ENCODE measurements around the gene F11R.
"Not testable (repeated sequence)": the region's sequence is repeated elsewhere in the genome, so short reads cannot be mapped to it uniquely, and the experiment has no call there.

F11R gene

DNA sequence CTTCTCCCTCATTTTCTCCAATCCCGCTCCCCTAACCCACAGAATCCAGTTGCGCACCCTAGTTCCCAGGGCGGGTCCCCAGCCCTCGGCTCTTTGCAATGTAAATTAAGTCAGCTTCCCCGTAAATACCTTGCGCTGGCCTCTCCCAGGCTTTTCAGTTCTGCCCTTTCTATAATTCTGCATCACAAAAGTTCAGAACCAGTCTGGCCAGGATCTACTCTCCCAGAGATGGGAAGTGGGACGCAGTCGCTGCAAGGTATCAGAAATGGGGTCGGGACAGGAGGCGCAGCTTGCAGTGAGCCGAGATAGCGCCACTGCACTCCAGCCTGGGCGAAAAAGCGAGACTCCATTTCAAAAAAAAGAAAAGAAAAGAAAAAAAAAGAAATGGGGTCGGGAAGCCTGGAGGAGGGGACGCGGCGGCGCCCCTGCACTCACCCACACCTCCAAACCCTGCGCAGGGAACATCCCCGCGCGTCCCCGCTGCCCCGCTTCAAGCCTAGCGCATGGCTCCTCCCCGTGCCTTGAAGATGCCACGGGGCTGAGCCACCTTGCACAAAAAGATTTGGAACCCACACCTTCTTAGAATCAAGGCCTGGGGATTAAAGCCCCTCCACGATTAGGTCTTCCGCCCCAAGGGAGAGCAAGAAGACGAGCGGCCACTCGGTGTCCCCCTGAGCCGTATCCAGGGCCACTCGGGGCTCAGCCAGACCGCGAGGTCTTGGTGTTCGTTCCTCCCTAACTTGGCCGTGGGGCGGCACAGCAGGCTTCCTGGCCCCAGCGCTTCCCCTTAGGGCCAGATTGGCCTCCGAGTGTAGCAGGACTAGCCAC lies 39.2 kb downstream of the F11R start:
- FAIRE-seq (no peak), DNase-seq (ENCODE audit: extremely low spot score, insufficient read length, low read depth) (no peak)

DNA sequence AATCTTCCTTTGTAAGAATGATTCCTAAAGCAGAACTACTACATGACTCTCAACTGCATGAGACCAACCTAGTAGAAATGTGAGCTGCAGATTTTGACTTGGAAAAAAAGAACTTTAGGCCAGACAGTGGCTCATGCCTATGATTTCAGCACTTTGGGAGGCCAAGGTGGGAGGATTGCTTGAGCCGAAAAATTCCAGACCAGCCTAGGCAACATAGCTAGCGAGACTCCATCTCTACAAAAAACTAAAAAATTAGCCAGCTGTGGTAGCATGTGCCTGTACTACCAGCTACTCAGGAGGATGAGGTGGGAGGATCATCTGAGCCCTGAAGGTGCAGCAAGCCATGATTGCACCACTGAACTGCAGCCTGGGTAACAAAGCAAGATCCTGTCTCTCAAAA lies 41.7 kb downstream of the F11R start:
- DNase-seq (ENCODE audit: extremely low spot score, insufficient read length, low read depth) (no peak), FAIRE-seq (no peak)

DNA sequence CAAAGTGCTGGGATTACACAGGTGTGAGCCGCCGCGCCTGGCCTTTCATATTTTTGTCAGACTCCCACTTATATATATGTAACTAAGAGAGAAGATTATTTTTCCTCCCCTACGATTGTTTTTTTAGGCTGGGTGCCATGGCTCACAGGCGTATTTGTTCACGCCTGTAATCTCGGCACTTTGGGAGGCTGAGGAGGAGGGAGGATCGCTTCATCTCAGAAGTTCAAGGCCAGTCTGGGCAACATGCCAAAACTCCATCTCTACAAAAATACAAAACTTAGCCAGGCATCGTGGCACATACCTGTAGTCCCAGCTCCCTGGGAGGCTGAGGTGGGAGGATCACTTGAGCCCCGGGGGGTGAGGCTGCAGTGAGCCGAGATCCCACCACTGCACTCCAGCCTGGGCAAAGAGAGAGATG lies 42.4 kb downstream of the F11R start:
- DNase-seq (ENCODE audit: extremely low spot score, insufficient read length, low read depth) (no peak), FAIRE-seq (no peak)

DNA sequence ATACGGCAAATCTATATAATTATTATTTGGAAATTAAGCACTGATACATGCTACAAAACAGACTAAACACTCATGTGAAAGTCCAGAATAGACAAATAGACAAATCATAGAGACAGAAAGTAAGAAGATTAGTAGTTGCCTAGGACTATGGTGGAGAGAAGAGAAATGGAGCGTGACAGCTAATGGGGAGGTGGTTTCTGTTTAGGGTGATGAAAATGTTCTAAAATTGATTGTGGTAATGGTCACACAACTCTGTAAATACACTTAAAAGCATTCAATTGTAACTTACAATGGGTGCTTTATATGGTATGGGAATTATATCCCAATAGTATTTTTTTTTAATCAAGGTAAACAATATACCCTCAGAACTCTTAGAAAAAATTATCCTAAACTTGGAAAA lies 45.9 kb downstream of the F11R start:
- DNase-seq (ENCODE audit: extremely low spot score, insufficient read length, low read depth) (no peak), FAIRE-seq (peak; percentile 48)

DNA sequence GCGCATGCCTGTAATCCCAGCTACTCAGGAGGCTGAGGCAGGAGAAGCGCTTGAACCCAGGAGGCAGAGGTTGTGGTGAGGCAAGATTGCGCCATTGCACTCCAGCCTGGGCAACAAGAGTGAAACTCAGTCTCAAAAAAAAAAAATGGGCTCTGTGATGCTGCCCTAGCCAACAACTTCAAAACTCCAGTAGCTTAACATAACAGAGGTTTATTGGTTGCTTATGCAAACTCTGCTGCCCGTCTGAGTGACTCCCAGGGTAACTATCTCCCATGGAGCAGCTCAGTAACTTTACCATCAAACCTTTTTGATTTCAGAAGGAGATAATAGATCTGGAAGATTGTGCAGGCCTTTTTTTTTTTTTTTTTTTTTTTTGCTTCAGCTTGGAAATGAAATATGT lies 47.5 kb downstream of the F11R start:
- DNase-seq (ENCODE audit: extremely low spot score, insufficient read length, low read depth) (no peak), FAIRE-seq (no peak)

DNA sequence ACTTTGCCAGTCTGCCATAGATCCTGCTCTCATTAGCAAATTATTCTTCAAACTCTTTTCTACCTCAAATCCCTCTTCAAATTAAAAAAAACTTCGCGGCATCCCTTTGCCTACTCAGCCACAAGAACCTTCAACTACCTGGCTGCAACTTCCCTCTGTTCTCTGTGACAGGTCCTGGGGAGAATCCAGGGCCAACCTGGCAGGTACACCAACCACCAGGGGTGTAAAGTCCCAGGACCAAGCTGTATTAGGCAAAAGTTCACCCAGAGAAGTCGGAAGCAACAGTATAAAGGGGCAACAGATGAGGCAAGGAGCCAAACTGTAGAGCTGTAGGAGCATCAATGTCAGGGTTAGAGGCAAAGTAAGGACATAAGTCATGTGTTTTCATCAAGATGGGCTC lies 48.0 kb downstream of the F11R start:
- no peak for FAIRE-seq

DNA sequence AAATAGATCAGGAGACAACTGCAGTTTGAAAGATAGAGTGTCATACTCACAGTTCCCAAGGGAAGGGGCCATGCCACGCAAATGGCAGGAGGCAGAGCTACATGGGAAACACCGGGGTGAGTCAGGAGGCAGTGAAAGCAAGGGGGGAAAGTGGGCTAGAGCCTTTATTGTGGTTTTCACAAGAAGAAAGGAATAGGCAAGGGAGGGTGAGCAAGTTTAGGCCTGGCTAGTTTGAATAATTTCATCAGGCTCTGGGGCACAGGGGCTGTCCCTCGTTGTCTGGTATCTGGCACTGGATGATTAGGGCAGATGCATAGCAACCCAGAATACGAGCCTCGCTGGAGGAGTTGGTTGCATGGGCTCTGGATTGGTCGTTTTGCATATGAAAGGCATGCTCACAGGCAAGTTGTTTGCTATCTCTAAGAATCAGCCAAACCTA lies 49.3 kb downstream of the F11R start:
- FAIRE-seq, result no peak
- DNase-seq (ENCODE audit: extremely low spot score, insufficient read length, low read depth), result no peak

More for the DNA sequence above, 48.0 kb downstream of the F11R start:
- DNase-seq (ENCODE audit: extremely low spot score, insufficient read length, low read depth), result no peak

DNA sequence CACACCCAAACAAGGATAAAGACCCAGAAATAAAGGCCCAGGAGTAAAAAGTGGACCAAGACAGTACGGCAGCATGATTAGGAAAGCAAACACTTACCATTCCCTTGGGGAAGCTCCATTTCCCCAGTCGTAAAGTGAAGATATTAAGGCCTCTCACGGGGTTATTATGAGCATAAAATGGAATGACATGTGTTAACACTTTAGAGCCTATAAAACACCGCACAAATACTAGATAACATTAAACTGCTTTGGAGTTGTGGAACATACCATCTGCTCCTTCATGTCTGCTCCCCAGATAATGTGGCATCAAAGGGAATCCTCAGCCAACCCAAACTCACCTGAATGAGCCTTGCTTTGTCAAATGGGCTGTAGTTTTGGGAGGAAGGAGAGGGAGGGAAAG lies 57.4 kb downstream of the F11R start:
- FAIRE-seq (no peak), DNase-seq (ENCODE audit: extremely low spot score, insufficient read length, low read depth) (no peak)

DNA sequence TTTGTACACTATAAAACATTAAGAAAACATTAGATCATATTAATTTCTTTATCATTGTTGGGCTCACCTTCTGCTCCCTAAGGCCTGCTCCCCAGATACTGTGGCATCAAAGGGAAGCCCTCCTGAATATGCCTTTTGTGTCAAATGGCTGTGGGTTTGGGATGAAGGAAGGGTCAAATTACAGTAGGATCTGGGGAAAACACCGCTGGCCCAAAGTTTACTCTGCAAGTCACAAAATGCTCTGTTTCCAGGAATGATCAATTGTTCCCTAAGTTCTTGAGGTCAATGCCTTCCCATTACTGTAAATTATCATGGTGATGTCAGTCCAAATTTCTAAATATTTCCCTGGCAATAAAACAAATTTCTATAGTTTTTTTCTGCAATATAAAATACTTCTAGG lies 59.5 kb downstream of the F11R start:
- no peak for FAIRE-seq

DNA sequence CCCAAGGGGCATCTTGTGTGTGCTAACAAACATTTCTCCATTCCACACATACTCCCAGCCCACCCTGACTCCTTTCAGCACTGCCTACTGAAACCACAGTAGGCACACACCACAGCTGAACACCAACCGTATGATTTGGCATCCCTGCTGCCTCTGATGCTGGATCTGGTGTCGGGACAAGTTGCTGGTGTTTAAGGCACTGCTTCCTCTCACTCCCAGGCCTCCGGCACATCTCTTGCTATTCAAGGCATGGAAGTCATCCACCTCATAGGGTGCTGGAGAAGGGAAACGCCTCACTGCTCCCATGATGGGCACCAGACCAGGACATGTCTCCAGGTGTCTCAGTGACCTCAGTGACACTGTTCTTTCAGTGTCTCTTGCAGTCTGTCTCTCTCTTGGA lies 64.0 kb downstream of the F11R start:
- FAIRE-seq (peak; percentile 41), DNase-seq (ENCODE audit: extremely low spot score, insufficient read length, low read depth) (no peak)

More for the DNA sequence above, 59.5 kb downstream of the F11R start:
- no peak for DNase-seq (ENCODE audit: extremely low spot score, insufficient read length, low read depth)

DNA sequence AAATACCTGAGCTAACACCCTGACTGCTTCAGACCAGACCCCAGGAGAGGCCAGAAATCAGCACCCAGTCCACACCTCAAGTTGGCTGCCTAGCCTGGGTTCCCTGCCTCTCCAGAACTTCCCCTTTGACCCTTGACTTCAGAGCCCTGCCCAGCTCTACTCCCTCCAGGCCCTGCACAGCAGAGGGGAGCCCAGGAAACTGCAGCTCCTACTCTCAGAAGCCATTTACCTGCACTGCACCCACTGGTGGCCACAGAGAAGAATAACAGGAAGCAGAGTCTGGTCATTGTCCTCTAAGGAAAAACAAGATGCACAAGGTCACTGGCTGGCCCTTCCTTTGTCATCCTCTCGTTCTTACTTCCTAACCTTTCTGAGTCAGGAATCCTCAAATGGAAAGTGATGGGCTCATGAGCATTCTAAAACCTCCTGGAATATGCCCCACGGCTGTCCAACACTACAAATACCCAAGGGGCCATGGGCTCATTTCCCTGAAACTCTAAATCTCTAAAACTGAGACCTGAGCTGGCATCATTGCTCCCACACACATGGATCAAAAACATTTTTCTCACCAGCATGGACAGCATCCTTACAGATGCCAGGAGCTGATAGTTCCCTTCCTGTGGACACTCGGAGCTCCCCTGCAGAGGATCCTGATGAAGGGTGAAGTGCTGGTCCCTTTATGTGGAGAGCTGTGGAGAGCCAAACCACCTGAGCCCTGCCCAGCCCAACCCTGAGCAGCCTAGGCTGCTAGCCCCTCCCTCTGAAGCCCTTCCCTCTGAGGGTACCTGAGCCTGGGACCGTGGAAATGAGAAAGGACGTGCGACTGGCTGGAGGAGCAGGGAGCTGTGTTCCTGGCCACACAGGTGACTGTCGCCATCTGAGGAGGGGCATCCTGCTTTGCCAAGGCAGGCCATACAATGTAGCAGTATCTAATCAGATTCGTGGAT lies 66.5 kb downstream of the F11R start, which contains the start of gene ITLN2:
ITLN2 (minus strand) TSS at position 652 of the 947 bp plus-strand sequence; CDS start at position 584, 68 bp downstream.
- peak; percentile 64 for DNase-seq (ENCODE audit: extremely low spot score, insufficient read length, low read depth)
- FAIRE-seq, result peak; percentile 79

DNA sequence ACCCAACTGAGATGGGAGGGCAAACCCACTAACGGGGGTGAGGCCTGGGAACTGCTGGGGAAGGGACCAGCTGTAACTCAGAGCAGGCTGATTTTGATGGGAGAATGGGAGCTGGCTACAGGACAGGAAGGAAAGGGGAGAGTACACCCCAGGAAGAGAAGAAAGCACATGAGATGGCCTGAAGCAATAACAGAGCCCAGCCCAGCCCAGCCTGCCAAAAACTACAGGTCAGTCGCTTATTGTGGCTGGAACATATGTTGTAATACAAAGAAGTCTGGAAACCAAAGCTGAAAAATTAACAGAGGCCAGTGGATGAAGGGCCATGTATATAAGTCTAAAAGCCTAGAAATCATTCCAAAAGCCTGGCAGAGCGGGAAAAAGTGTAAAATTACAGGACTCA lies 67.9 kb downstream of the F11R start:
- DNase-seq (ENCODE audit: extremely low spot score, insufficient read length, low read depth) (no peak), FAIRE-seq (no peak)

DNA sequence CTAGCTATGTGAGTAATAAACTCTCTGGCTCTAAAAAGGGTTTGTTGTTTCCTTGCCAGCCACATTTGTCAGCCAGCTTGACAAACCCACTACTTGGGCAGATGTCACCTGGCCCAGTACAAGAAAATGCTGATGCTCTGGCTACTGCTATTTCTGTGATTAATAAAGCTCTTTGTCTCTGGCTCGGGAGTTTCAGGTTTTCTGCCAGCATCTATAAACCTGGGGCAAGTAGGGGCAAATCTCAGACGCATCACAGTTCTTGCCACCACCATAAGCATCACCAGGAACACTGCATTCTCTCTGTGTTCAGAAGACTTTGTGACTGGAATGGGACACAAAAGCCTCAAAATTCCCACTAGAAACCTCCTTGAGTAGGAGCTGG lies 68.8 kb downstream of the F11R start:
- no peak for DNase-seq (ENCODE audit: extremely low spot score, insufficient read length, low read depth)
- FAIRE-seq, result no peak

DNA sequence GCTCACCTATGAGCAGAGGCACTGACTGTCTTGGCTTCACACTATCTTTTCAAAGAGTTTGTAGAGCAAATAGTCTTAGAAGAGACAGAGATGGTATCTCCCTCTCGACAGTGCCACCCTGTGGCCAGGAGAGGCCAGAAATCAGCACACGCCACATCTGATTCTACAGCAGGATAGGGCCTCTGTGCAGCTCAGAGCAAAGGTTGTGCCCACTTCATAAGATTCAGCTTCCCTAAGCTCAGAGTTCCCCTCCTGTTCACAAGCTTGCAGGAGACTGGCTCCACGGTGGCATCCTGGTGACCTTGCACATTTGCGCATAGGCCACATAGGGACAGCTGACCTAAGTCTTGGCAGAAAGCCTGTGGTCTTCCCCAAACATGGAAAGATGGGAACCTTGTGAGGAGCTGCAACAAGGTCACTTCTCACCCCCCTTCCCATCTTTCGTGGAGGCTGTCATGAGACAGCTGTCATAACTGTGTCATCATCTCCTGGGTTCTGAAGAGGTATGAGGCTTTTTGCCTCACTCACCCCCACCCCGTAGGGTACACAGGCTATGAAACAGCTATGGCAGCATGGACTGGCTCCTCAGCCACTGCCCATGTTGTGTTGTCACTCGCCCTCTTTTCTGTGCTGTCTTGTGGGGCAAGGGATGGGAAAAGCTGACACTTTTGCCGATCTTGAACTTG lies 69.4 kb downstream of the F11R start:
- FAIRE-seq, result peak; percentile 80

DNA sequence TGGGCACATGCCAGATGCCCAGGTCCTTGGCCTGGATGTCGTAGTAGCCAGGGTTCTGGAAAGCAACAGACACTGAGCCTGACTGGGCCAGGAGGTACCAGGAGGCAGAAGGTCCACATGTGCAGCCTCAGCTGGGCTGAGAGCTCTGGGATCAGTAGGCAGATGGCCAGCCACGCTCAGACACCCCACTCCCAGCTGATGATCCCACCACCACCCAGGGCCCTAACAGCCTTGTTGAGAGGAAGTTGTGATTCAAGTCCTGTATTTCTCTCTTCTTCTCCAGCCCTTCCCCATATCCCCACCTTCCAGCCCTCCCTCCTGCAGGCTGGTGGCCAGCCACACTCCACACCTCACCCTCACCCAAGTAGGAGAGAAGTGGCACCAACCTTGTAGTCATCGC lies 70.3 kb downstream of the F11R start:
- no peak for FAIRE-seq
- no peak for DNase-seq (ENCODE audit: extremely low spot score, insufficient read length, low read depth)

More for the DNA sequence above, 69.4 kb downstream of the F11R start:
- DNase-seq (ENCODE audit: extremely low spot score, insufficient read length, low read depth), result peak; percentile 64

DNA sequence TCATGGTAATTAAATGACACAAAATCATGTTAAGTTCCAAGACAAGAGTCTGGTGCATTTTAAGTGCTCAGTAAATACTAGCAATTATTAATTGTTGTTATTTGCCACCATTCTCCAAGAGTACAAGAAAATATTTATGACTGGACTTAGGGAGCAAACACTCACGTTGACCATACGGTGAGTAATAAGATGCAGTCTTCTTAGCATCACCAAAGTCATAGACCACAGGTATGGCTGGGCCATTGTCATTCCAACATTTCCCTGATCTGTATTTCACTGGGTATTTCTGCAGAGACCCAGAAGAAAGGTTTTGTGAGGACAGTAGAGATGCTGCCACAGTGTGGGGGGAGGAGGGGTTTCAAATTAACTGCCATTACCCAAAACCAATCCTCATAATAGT lies 71.1 kb downstream of the F11R start:
- DNase-seq (ENCODE audit: extremely low spot score, insufficient read length, low read depth), result no peak
- FAIRE-seq, result no peak

DNA sequence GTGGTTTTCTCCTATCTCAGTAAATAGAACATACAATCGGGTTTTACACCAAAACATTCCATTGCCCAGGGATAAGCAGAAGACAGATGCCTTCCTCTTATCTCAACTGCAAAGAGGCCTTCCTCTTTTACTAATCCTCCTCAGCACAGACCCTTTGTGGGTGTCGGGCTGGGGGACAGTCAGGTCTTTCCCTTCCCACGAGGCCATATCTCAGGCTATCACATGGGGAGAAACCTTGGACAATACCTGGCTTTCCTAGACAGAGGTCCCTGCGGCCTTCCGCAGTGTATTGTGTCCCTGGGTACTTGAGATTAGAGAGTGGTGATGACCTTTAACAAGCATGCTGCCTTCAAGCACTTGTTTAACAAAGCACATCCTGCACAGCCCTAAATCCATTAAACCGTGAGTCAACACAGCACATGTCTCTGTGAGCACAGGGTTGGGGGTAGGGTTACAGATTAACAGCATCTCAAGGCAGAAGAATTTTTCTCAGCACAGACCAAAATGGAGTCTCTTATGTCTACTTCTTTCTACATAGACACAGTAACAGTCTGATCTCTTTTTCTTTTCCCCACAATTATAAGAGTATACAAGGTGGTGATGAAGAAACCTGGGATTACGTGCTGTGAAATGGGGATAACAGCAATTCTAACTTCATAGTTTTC lies 71.6 kb downstream of the F11R start:
- not testable (repeated sequence) for DNase-seq (ENCODE audit: extremely low spot score, insufficient read length, low read depth); FAIRE-seq

DNA sequence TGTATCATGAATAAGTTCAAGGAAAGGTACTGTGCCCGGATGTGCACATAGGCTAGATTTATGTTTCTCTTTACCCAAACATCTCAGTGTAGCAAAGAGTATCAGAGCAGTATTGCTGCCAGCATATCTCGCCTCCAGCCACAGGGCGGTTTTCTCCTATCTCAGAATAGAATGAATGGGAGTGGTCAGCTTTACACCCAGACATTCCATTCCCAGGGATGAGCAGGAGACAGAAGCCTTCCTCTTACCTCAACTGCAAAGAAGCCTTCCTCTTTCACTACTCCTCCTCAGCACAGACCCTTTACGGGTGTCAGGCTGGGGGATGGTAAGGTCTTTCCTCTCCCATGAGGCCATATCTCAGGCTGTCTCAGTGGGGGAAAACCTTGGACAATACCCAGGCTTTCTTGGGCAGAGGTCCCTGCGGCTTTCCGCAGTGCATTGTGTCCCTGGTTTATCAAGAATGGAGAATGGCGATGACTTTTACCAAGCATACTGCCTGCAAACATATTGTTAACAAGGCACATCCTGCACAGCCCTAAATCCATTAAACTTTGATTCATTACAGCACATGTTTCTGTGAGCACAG lies 73.7 kb downstream of the F11R start:
- not testable (repeated sequence) for DNase-seq (ENCODE audit: extremely low spot score, insufficient read length, low read depth); FAIRE-seq

DNA sequence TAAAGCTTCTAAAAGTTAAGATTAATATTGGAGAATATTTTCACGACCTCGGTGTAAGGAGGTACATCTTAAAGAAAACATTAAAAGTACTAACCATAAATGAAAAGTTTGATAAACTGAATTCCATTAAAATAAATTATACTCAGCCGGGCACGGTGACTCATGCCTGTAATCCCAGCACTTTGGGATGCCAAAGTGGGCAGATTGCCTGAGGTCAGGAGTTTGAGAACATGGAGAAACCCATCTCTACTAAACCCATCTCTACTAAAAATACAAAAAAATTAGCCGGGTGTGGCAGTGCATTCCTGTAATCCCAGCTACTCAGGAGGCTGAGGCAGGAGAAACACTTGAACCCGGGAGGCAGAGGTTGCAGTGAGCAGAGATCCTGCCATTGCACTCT lies 75.1 kb downstream of the F11R start:
- FAIRE-seq; DNase-seq (ENCODE audit: extremely low spot score, insufficient read length, low read depth): not testable (repeated sequence)

Measured in GM18507 (cell line).